Heart right ventricle (tissue), 16 donors: ENCODE data around the gene MUC13. TPM values are rescaled to one million over a fixed set of nuclear protein-coding genes. Genes with fewer than 3 reads are reported as not detected.

Source experiments
- ATAC-seq, 8 donors: fragments of 200-7000 bp; cut with Tn5 transposase; one replicate each; pipeline ENCODE4 v1.9.1; 2020; ENCODE audit warnings: mild to moderate bottlenecking in 8 of 8, moderate library complexity in 8 of 8, moderate number of reproducible peaks in 1 of 8
- DNase-seq, 2 donors: peaks; one replicate each; pipeline ENCODE4 v3.0.0-alpha.2; 2020
- H3K27ac ChIP-seq, 10 donors: fragments of 200-600 bp; sonication (generic) in 2 of 10; one replicate each; pipeline versions ENCODE4 v1.5.0 to v1.8.0; 2020 to 2022; ENCODE audit warnings: mild to moderate bottlenecking in 3 of 10
- H3K27me3 ChIP-seq, 7 donors: fragments of 200-600 bp; one replicate each; pipeline ENCODE4 v1.8.0; 2021 to 2022; ENCODE audit warnings: mild to moderate bottlenecking in 2 of 7
- H3K36me3 ChIP-seq, 9 donors: fragments of 200-600 bp; sonication (generic) in 1 of 9; one replicate each; pipeline versions ENCODE4 v1.5.0 to v1.8.0; 2020 to 2022; ENCODE audit warnings: mild to moderate bottlenecking in 2 of 9
- H3K4me1 ChIP-seq, 9 donors: fragments of 200-600 bp; sonication (generic) in 1 of 9; one replicate each; pipeline versions ENCODE4 v1.5.0 to v1.8.0; 2020 to 2022; ENCODE audit warnings: mild to moderate bottlenecking in 4 of 9
- H3K4me3 ChIP-seq, 10 donors: fragments of 200-600 bp; sonication (generic) in 2 of 10; one replicate each; pipeline versions ENCODE4 v1.5.0 to v1.8.0; 2020 to 2022; ENCODE audit warnings: mild to moderate bottlenecking in 7 of 10, moderate library complexity in 2 of 10
- H3K9me3 ChIP-seq, 11 donors: fragments of 200-600 bp in 10 of 11; sonication (generic) in 2 of 11; one replicate each; pipeline versions ENCODE4 v1.5.0 to v1.8.0; 2013 to 2022; ENCODE audit warnings: mild to moderate bottlenecking in 2 of 11, control low read depth in 1 of 11, moderate library complexity in 1 of 11
- WGBS, 2 donors: extraction: QIAGEN DNeasy Blood & Tissue Kit; methylation state at CpG; one replicate each; pipeline ENCODE4 v1.1.7; 2013; ENCODE audit warnings: inconsistent platforms in 1 of 2; 5-methylcytosine and 5-hydroxymethylcytosine counted together
- intact Hi-C, 10 donors: fragments of 100-400 bp; cut with DNase I; formaldehyde crosslinking; loops; one replicate each; pipeline versions ENCODE4 v1.11.1 to v1.14.2; 2022
- polyA plus RNA-seq, 2 donors: library from polyadenylated mRNA; stranded (reverse); fragments of 200-250 nt; gene quantifications; one replicate each; pipeline ENCODE4 v1.2.3, GENCODE V29; 2013
- total RNA-seq, 10 donors: library from RNA; stranded (reverse); fragmentation: NEBNext Ultra II Directional in 3 of 10; extraction: Animal tissue kit (Norgen Biotek cat#: 25700) in 3 of 10; gene quantifications; one replicate each; pipeline versions ENCODE4 v1.2.1 to v1.2.4, GENCODE V29; 2021 to 2023
- TF ChIP-seq, protein P1 (sequence below), 9 donors: fragments of 200-600 bp; sonication (generic) in 2 of 9; IDR thresholded peaks; one replicate each; pipeline versions ENCODE4 v1.5.0 to v1.8.0; 2021 to 2022; ENCODE audit warnings: antibody characterized with exemption in 9 of 9, mild to moderate bottlenecking in 5 of 9, moderate library complexity in 1 of 9
- donor health status: Arrhythmogenic right ventricular cardiomyopathy.
- donor health status: ischemic (EF 13 %, LVEDD 7.1; RV severe dilation, severe dysfunction).
- donor health status: healthy with polysubstance abuse.
- donor health status: DM: no; HTN: yes; CAD: no.
- donor health status: DM: no; HTN: no; CAD: no.
- donor health status: ischemic (EF 25% LVEDD 6.9; RV normal size, moderate dysfunction).
- donor health status: ischemic (EF 25% LVEDD 5.7; RV mildly dilated, moderate dysfunction).
- donor health status: healthy.
- donor health status: DM: yes; HTN: yes; CAD: no.
- donor health status: Ischemic cardiomyopathy.
- donor health status: ischemic (EF 35%, LVEDD 5.7; RV mildly dilated, moderate dysfunction).
- donor health status: nonischemic (EF 11% LVEDD 7.7; RV severe dilation, severe dysfunction).
- donor health status: DM: yes; HTN: yes; CAD: no.
- donor health status: PGD.
- donor health status: ischemic (EF 29% LVEDD 5.4; RV normal size, mild dysfunction).
- donor health status: nonischemic (EF 23%, LVEDD 6.1; RV moderate dilation, normal function).

MUC13 gene
- total and polyA plus RNA-seq, 12 donors: 0.03 to 0.41 (median 0.37) TPM; not detected in 9

DNA sequence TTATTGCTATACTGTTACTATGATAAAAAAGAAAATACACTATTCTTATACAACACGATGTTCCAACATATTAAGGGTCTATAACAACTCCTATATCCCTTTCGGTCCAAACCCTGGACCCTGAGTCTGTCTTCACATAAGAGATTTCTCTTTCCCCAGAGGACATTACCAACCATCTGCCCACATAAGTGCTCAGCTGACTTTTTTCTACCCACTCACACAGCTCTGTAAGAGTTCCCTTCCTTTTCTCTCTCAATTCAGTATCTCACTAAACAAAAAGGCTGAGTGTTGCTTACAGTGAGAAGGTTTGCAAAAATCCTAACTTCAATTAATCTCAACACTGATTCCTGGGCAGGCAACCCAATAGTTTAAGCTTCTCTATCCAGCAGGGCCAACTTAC lies 77.9 kb downstream of the MUC13 start:
- Histone ChIP-seq H3K27ac (no peak overlapping the region), H3K4me3 (no peak overlapping the region), H3K36me3 (peaks cover 0 to 56% (median 11%) of the 10 kb centered on the region in 9 donors), H3K9me3 (no peaks in the 10 kb centered on the region), H3K4me1 (peaks cover 8 to 57% (median 40%) of the 10 kb centered on the region in 9 donors), H3K27me3 (no peaks in the 10 kb centered on the region)
- TF ChIP-seq, protein P1, sequence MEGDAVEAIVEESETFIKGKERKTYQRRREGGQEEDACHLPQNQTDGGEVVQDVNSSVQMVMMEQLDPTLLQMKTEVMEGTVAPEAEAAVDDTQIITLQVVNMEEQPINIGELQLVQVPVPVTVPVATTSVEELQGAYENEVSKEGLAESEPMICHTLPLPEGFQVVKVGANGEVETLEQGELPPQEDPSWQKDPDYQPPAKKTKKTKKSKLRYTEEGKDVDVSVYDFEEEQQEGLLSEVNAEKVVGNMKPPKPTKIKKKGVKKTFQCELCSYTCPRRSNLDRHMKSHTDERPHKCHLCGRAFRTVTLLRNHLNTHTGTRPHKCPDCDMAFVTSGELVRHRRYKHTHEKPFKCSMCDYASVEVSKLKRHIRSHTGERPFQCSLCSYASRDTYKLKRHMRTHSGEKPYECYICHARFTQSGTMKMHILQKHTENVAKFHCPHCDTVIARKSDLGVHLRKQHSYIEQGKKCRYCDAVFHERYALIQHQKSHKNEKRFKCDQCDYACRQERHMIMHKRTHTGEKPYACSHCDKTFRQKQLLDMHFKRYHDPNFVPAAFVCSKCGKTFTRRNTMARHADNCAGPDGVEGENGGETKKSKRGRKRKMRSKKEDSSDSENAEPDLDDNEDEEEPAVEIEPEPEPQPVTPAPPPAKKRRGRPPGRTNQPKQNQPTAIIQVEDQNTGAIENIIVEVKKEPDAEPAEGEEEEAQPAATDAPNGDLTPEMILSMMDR (IDR thresholded peaks at IDR 0.05): no peak
- intact Hi-C loops: no loop called here
- DNase-seq (no peak), ATAC-seq (no peak)
- 96 to 97% methylated on average over 2 of the region's 2 CpGs for WGBS, 2 donors

Other genes starting within 250 kb of the MUC13 start
- 10 to 100 TPM in 3 of 10 donors, 1 to 10 TPM in 7; 4.9 to 14.4 (median 7.7) TPM for gene UMPS, start 204.3 kb downstream of the MUC13 start, total RNA-seq
- 1 to 10 TPM; 3.1 to 6.5 TPM for gene UMPS, start 204.3 kb downstream of the MUC13 start, polyA plus RNA-seq
- gene ITGB5, start 47.4 kb downstream of the MUC13 start, total RNA-seq: 100 to 1,000 TPM in 6 of 10 donors, 10 to 100 TPM in 4; 72.2 to 154 (median 108) TPM
- 100 to 1,000 TPM in 1 of 2 donors, 10 to 100 TPM in 1; 18.5 to 145 TPM for gene ITGB5, start 47.4 kb downstream of the MUC13 start, polyA plus RNA-seq
- gene HEG1, start 121.2 kb upstream of the MUC13 start, total RNA-seq: 100 to 1,000 TPM in 7 of 10 donors, 10 to 100 TPM in 3; 79.0 to 186 (median 143) TPM
- 10 to 100 TPM; 12.2 to 25.4 TPM for gene HEG1, start 121.2 kb upstream of the MUC13 start, polyA plus RNA-seq